NB4 (cell line): ENCODE measurements around the gene ESF1.
A peak's percentile ranks its signal among the peaks of the same experiment; 100 is the strongest.
"Not testable (repeated sequence)": the region's sequence is repeated elsewhere in the genome, so short reads cannot be mapped to it uniquely, and the experiment has no call there.

Experiments
- DNase-seq: peaks from one replicate; pipeline ENCODE4 v3.0.0; 2010; ENCODE audit warnings: low read depth
- H3K4me3 ChIP-seq: one replicate; pipeline ENCODE4 v1.5.1; 2011; ENCODE audit warnings: mild to moderate bottlenecking, low read depth, low read length, moderate library complexity
- CTCF ChIP-seq: IDR thresholded peaks from one replicate; pipeline ENCODE4 v1.5.1; 2012; ENCODE audit warnings: low read depth, low read length
- MAX ChIP-seq: IDR thresholded peaks from 2 replicates; pipeline ENCODE4 v1.6.1; 2011; ENCODE audit warnings: low read depth, low read length
- MYC ChIP-seq: IDR thresholded peaks from 2 replicates; pipeline ENCODE4 v1.6.1; 2011; ENCODE audit warnings: low read depth, low read length
- POLR2A ChIP-seq: IDR thresholded peaks from 2 replicates; pipeline ENCODE4 v1.6.1; 2011; ENCODE audit warnings: mild to moderate bottlenecking; ENCODE audit not compliant: insufficient read length; ENCODE audit errors: extremely low read depth

The ESF1 gene

GRCh38 chr20:13772529-13772928 is 12.2 kb downstream of the ESF1 start:
- DNase-seq, result no peak
- no peak overlapping the region for H3K4me3 ChIP-seq
- TF ChIP-seq MYC, result no peak
- TF ChIP-seq POLR2A, result no peak
- no peak for TF ChIP-seq CTCF
- TF ChIP-seq MAX, result no peak

GRCh38 chr20:13771853-13772453 is 12.8 kb downstream of the ESF1 start:
- DNase-seq, result peak; percentile 31
- no peak overlapping the region for H3K4me3 ChIP-seq
- TF ChIP-seq CTCF, result no peak
- no peak for TF ChIP-seq POLR2A
- no peak for TF ChIP-seq MYC
- TF ChIP-seq MAX, result no peak

- DNase-seq, result no peak
- no peak for TF ChIP-seq MAX
- TF ChIP-seq MYC, result no peak
- no peak for TF ChIP-seq POLR2A
- no peak for TF ChIP-seq CTCF
- H3K4me3 ChIP-seq, result no peak overlapping the region
Observed at GRCh38 chr20:13770141-13770540, 14.6 kb downstream of the ESF1 start.

- no peak for TF ChIP-seq CTCF
- no peak for TF ChIP-seq MAX
- H3K4me3 ChIP-seq, result no peak overlapping the region
- no peak for DNase-seq
Observed at GRCh38 chr20:13765868-13766416, 18.8 kb downstream of the ESF1 start.

GRCh38 chr20:13765299-13765698 is 19.4 kb downstream of the ESF1 start:
- no peak for DNase-seq
- H3K4me3 ChIP-seq, result no peak overlapping the region
- TF ChIP-seq MAX (no peak), CTCF (no peak), POLR2A (no peak), MYC (no peak)

GRCh38 chr20:13760451-13760946 is 24.2 kb downstream of the ESF1 start:
- not testable (repeated sequence) for H3K4me3 ChIP-seq, DNase-seq
